GM10266 (cell line): ENCODE results near the gene H3-3A.

Experiments
- DNase-seq: peaks from one replicate; pipeline ENCODE4 v3.0.0; 2012; ENCODE audit errors: extremely low spot score
- TF ChIP-seq, protein P1 (sequence below): IDR thresholded peaks from 2 replicates; pipeline ENCODE4 v1.5.1; 2012; ENCODE audit warnings: mild to moderate bottlenecking, low read depth; ENCODE audit not compliant: control insufficient read depth, insufficient read depth; ENCODE audit errors: missing control alignments

H3-3A gene

DNA sequence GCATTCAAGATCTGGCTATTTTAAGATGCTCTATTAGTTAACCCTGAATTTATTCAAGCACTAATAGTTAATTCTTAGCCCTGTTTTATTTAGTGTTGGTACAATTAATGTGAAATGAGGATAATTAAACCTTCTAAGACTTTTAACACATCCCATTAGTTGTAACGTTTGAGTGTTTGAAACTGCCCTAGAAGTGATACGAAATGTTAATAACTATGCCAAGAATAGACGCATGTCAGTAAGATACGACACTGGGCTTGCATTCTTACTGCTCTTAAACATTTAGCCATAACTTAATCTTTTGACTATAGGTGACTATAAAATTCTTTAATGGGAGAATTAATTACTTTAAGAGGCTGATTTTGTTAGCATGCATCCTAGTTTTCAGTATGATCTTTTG lies 9.8 kb downstream of the H3-3A start:
- DNase-seq = no peak

DNA sequence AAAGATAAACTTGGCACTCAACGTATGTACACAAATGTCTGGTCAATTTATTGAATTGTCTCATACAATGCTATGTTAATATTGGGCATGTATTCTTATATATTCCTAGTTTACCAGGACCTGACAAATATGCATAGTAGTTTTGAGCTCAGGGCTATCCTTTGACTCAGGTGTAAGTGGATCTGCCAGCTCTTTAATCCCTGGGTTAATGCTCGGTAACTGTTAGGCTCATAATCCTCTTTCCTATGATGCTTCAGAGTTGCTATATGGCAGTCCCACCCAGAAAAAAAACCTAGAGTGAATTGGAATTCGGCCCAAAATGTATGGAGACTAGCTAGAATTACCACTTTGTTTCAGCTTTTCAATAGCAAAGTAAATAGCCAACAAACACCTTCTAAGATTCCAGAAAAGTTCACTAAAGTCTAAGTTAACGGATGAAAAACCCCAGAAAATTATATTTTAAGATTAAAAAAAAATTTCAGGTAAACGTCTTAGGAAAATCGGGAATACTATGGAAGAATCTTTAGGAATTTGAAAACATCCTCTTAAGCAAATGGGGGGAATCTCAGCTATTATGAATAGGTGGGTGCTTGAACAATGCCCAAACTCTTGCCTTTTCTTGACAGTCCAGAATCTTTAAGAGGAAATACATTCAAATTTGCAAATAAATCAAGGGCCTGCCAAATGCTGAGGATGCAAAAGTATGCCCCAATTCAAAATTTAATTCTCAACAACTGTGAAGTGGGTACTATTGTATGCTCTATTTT lies 10.9 kb downstream of the H3-3A start:
- TF ChIP-seq, protein P1, sequence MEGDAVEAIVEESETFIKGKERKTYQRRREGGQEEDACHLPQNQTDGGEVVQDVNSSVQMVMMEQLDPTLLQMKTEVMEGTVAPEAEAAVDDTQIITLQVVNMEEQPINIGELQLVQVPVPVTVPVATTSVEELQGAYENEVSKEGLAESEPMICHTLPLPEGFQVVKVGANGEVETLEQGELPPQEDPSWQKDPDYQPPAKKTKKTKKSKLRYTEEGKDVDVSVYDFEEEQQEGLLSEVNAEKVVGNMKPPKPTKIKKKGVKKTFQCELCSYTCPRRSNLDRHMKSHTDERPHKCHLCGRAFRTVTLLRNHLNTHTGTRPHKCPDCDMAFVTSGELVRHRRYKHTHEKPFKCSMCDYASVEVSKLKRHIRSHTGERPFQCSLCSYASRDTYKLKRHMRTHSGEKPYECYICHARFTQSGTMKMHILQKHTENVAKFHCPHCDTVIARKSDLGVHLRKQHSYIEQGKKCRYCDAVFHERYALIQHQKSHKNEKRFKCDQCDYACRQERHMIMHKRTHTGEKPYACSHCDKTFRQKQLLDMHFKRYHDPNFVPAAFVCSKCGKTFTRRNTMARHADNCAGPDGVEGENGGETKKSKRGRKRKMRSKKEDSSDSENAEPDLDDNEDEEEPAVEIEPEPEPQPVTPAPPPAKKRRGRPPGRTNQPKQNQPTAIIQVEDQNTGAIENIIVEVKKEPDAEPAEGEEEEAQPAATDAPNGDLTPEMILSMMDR = no peak
- no peak for DNase-seq

More for the DNA sequence above, 9.8 kb downstream of the H3-3A start:
- TF ChIP-seq, protein P1 = no peak

DNA sequence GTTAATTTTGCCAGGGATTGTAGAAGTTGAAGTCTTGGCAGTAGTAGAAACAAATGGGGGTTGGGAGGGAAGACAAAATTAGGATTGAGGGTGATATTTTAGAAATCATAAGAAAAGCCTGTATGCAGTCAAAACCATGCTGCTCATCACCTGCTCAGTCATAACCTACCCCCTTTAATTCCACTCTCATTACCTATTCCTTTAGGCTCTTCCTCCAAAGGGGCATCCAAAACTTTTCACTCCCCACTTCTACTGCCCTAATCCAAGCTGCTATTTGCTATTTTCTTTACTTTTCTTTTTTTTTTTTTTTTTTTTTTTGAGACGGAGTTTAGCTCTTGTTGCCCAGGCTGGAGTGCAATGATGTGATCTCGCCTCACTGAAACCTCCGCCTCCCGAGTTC lies 11.5 kb downstream of the H3-3A start:
- TF ChIP-seq, protein P1 = no peak
- no peak for DNase-seq

DNA sequence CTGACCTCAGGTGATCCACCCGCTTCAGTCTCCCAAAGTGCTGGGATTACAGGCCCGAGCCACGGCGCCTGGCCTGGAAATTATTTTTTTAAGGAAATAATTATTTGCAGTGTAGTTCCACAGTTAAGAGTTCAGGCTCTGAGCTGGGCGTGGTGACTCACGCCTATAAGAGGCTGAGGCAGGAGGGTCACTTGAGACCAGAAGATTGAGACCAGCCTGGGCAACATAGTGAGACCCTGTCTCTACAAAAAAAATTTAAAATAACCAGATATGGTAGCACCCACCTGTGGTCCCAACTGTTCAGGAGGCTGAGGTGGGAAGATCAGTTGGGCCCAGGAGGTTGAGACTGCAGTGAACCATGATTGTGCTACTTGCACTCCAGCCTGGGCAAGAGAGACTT lies 13.9 kb downstream of the H3-3A start:
- TF ChIP-seq, protein P1 = no peak
- no peak for DNase-seq

DNA sequence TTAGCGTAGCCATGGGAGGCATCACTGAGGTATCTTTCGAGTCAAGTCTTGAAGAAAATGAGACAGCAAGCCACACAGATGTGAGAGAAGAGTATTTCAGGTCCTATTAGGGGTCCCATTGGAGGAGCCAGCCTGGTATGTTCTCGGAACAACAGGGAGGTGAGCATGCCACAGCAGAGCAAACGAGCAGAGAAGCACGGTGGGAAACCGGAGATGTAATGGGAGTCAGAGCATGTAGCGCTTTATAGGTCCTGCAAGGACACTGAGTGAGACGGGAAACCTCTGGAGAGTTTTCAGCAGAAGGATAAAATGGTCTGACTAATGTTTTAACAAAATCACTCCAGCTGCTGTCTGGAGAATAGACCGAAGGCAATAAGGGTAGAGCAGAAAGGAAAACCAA lies 15.9 kb downstream of the H3-3A start:
- TF ChIP-seq, protein P1 = no peak

DNA sequence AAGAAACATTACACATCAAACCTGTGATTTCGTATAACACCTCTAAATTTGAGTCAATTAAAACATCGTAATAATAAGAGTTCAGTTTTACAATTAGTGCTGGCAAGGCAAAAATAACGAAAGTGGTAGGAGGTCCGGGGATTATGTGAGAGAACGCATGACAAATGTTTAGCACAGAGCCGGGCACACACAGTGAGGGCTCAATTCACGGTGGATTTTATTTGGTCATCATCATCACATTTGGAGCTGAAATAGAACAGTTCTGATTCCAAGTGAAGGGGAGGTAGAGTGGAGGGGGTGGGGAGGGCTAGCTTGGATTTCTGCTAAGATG lies 20.0 kb downstream of the H3-3A start:
- no peak for DNase-seq
- TF ChIP-seq, protein P1 = no peak

More for the DNA sequence above, 15.9 kb downstream of the H3-3A start:
- no peak for DNase-seq

DNA sequence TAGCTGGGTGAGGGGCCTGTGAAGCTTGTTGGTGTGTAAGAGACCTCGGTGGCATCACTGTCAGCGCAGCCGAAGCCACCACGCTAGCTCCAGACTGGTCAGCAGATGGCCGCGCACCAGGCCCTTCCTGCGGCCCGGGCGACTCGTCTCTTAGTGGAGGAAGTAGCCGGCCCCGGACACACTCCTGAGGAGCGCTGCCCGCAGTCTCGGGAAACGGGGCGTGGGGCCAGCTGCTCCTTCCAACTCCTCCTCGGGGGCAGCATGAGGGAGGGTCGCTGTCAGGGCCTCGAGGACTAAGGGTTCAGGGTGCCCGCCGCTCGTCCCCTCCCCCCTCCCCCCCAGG lies 20.4 kb downstream of the H3-3A start:
- TF ChIP-seq, protein P1 = no peak
- no peak for DNase-seq
